ENCODE results near the gene NSUN4. TPM values are rescaled to one million over a fixed set of nuclear protein-coding genes. Genes with fewer than 3 reads are reported as not detected.

The NSUN4 gene
- 26.6 TPM for total RNA-seq

DNA sequence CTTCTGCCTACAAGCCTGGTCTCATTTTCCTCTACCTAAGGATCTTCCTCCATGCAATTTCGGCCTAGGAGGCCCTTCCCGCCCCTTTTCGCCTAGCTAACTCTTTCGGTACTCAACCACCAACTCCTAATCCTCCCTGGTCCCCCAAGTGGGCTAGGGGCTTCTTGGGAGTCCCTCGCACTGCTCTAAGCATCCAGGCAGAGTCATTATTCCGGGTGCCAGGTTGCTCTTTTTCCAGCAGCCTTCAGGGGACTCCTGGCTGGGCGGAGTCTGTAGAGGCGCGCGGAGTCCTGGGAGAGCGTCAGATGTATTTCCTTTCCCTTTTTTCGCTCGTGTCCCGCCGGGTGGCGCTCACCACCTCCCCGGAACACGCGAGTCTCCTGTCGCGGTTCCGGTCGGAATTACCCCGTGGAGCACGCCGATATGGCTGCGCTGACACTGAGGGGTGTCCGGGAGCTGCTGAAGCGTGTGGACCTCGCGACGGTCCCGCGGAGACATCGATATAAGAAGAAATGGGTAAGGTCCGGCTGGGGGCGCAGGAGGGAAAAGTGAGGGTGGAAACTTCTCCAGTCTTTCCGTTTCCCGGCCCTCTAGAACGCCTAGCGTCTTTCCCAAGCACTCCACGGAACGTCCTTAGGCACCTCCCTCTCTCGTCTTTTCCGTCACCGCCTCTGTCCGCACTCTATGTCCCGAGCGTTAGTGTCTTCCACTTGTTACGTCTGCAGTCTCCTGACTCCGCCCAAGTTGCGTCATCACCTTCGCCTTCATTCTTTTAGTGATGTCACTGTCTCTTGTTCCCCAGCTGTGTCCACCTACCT is at the start of gene NSUN4:
Gene NSUN4, plus strand, starts transcription at position 404 of the 818 bp plus-strand sequence. Its CDS starts 20 bp downstream, at position 424.

DNA sequence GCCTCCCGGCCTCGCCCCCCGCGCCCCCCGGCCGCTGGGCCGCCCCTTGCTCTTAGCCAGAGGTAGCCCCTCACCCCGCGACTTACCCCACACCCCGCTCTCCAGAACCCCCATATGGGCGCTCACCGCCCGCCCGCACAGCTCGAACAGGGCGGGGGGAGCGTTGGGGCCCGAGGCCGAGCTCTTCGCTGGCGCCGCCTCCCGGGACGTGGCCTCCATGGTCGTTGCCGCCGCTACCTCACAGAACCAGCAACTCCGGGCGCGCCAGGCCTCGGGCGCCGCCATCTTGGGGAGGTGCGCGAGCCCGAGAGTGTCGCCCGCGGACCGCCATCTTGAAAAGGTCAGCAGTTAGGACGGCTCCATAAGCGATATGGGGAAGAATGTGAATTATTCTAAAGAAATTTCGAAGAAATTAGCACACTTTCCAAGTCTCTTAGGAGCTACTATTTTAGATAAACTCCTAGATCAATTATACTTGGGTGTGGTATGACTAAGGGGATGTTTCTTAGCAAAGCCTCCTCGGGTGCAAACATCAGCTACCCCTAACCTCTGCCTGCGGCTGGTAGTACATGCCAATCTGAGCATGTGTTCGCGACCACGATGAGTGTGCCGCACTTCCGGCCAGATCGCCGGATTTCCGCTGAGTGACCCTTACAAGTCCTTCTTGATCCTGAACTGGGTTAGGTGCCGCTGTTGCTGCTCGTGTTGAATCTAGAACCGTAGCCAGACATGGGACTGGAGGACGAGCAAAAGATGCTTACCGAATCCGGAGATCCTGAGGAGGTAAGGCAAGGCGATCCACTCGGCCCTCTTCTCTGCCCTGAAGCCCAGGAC is 37.4 kb upstream of the NSUN4 start, which contains the start of the genes LRRC41 and UQCRH:
Gene LRRC41, minus strand, starts transcription at position 579 of the 834 bp plus-strand sequence. Its CDS starts 294 bp downstream, at position 285.
Gene UQCRH, plus strand, starts transcription at position 661 of the 834 bp plus-strand sequence. Its CDS starts 69 bp downstream, at position 730.

GRCh38 chr1:46394108-46394871 is 53.7 kb downstream of the NSUN4 start, which contains the start of gene FAAH:
Gene FAAH (plus strand): TSS chr1:46394317. CDS start chr1:46394349, 32 bp downstream.

Other genes starting within 250 kb of the NSUN4 start
- 14.1 TPM for gene PIK3R3, start 208.2 kb upstream of the NSUN4 start, total RNA-seq
- gene TSPAN1, start 165.7 kb upstream of the NSUN4 start, total RNA-seq, result 34.1 TPM
- gene P3R3URF, start 164.3 kb upstream of the NSUN4 start, total RNA-seq, result not detected
- gene POMGNT1, start 142.4 kb upstream of the NSUN4 start, total RNA-seq, result 48.1 TPM
- gene LURAP1, start 137.5 kb upstream of the NSUN4 start, total RNA-seq, result 6.8 TPM
- gene RAD54L, start 93.0 kb upstream of the NSUN4 start, total RNA-seq, result 6.7 TPM
- 90.7 TPM for gene LRRC41, start 37.2 kb upstream of the NSUN4 start, total RNA-seq
- 238 TPM for gene UQCRH, start 37.1 kb upstream of the NSUN4 start, total RNA-seq
- 27.0 TPM for gene FAAH, start 53.5 kb downstream of the NSUN4 start, total RNA-seq
- gene DMBX1, start 149.0 kb downstream of the NSUN4 start, total RNA-seq, result not detected
- gene KNCN, start 210.8 kb downstream of the NSUN4 start, total RNA-seq, result not detected